ENCODE measurements around the gene SRSF5. TPM values are rescaled to one million over a fixed set of nuclear protein-coding genes. Genes with fewer than 3 reads are reported as not detected.

SRSF5 gene
- total RNA-seq, 1 donor from 2014 or later = 130 TPM

DNA sequence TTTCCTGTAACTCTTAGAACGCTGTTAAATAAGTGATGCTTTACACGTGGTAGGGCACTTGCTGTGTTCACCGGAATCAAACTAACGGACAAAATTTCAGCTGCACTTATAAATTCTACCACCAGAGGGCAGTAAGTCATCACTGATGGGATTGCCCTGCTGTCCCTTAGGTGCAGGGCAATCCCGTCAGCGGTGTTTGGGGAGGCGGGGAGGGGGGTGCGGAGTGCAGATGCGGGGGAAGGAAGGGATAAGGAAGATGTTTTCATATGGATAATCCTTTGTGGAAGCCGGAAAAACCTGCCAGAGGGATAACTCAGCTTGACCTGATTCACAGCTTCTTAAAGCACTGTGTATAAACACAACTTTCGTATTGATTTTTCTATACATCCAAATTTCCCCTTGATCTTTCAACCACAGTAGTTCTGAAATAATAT, 51.8 kb downstream of the SRSF5 start:
- no peak overlapping the region for H3K4me3 ChIP-seq (ENCODE audit: low read depth, low read length)
- peaks cover 10% of the 10 kb centered on the region for H3K27me3 ChIP-seq (ENCODE audit: control insufficient read depth, insufficient read depth, low read length)
- DNase-seq (ENCODE audit: low read depth) = peak; percentile 18
- TF ChIP-seq, protein P1, sequence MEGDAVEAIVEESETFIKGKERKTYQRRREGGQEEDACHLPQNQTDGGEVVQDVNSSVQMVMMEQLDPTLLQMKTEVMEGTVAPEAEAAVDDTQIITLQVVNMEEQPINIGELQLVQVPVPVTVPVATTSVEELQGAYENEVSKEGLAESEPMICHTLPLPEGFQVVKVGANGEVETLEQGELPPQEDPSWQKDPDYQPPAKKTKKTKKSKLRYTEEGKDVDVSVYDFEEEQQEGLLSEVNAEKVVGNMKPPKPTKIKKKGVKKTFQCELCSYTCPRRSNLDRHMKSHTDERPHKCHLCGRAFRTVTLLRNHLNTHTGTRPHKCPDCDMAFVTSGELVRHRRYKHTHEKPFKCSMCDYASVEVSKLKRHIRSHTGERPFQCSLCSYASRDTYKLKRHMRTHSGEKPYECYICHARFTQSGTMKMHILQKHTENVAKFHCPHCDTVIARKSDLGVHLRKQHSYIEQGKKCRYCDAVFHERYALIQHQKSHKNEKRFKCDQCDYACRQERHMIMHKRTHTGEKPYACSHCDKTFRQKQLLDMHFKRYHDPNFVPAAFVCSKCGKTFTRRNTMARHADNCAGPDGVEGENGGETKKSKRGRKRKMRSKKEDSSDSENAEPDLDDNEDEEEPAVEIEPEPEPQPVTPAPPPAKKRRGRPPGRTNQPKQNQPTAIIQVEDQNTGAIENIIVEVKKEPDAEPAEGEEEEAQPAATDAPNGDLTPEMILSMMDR (IDR thresholded peaks at IDR 0.05; ENCODE audit: insufficient read depth, low read length, poor library complexity, severe bottlenecking) = peak; percentile 72
- no peaks in the 10 kb centered on the region for H3K36me3 ChIP-seq (ENCODE audit: control insufficient read depth, insufficient read depth, low read length)

DNA sequence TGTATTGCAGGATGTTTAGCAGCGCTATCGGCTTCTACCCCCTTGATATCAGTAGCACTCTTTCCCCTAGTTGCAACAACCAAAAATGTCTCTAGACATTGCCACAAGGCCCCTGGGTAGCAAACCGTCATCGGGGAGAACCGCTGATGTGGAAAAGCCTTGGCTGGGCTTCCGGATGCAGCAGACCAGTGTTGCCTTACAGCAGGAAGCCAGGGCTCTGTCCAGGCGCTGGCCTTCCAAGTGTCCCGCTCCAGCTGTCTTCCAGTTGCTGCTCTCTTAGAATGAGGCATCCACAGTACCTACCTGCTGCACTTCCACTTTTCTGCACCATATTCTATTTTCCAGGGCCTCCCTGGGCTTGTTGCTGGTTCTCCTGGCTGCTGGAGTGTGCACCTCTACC, 52.7 kb downstream of the SRSF5 start:
- no peak for DNase-seq (ENCODE audit: low read depth)
- H3K36me3 ChIP-seq (ENCODE audit: control insufficient read depth, insufficient read depth, low read length) = no peaks in the 10 kb centered on the region
- H3K4me3 ChIP-seq (ENCODE audit: low read depth, low read length) = no peak overlapping the region
- peaks cover 10% of the 10 kb centered on the region for H3K27me3 ChIP-seq (ENCODE audit: control insufficient read depth, insufficient read depth, low read length)
- TF ChIP-seq, protein P1 (IDR thresholded peaks at IDR 0.05; ENCODE audit: insufficient read depth, low read length, poor library complexity, severe bottlenecking) = no peak

DNA sequence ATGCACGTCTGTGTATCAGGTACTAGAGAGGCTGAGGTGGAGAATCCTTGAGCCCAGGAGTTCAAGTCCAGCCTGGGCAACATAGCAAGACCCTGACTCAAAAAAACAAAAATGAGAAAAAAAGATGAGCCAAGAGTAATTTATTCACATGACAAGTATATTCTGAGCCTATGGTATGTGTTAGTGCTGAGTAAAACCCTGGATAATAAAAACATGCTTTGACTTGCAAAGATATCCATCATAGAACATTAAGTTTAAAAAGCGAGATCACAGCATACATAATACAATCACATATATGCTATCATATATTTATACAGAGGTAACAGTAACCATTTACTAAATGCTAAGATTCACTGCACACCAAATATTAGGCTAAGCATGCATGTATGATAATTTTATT, 54.0 kb downstream of the SRSF5 start:
- DNase-seq (ENCODE audit: low read depth) = no peak

More for the DNA sequence above, 54.0 kb downstream of the SRSF5 start:
- Histone ChIP-seq H3K36me3 (ENCODE audit: control insufficient read depth, insufficient read depth, low read length) (no peaks in the 10 kb centered on the region), H3K27me3 (ENCODE audit: control insufficient read depth, insufficient read depth, low read length) (peaks cover 7% of the 10 kb centered on the region), H3K4me3 (ENCODE audit: low read depth, low read length) (no peak overlapping the region)
- TF ChIP-seq, protein P1 (IDR thresholded peaks at IDR 0.05; ENCODE audit: insufficient read depth, low read length, poor library complexity, severe bottlenecking) = no peak

Other genes with a start within 250 kb of the SRSF5 start
- gene CCDC177, start 192.3 kb upstream of the SRSF5 start, total RNA-seq = under 0.01 and 0.13 TPM in 2 replicates
- 49.0 TPM in 2 replicates for gene SUSD6, start 155.5 kb upstream of the SRSF5 start, total RNA-seq
- gene SLC10A1, start 30.1 kb downstream of the SRSF5 start, total RNA-seq = not detected in 2 replicates
- 1.4 and 2.7 TPM in 2 replicates for gene SMOC1, start 112.3 kb downstream of the SRSF5 start, total RNA-seq

Measured in kidney epithelial cell (primary cell).